Nucleus accumbens (tissue), 56 donors: ENCODE results near the gene SLC41A1.
A peak's percentile ranks its signal among the peaks of the same experiment; 100 is the strongest.
"Not testable (repeated sequence)": the region's sequence is repeated elsewhere in the genome, so short reads cannot be mapped to it uniquely, and the experiment has no call there.

Experiments used
- DNase-seq, 56 donors: peaks; one replicate each; lab custom pipeline; 2025; lab: John Stamatoyannopoulos, UW

SLC41A1 gene

GRCh38 chr1:205812878-205813754 lies at the start of gene SLC41A1:
Gene SLC41A1 (minus strand): TSS chr1:205813198. CDS start chr1:205810441, 2,757 bp downstream.
- DNase-seq = peak; percentile 71 to 98 (median 95)

GRCh38 chr1:205861540-205861939 lies 48.5 kb upstream of the SLC41A1 start:
- DNase-seq = no peak

- DNase-seq = no peak
Measured at GRCh38 chr1:205858141-205858961, 45.4 kb upstream of the SLC41A1 start.

- DNase-seq = not testable (repeated sequence)
Measured at GRCh38 chr1:205857501-205857900, 44.5 kb upstream of the SLC41A1 start.

GRCh38 chr1:205856433-205856832 lies 43.4 kb upstream of the SLC41A1 start:
- DNase-seq = no peak

- no peak for DNase-seq
Measured at GRCh38 chr1:205852969-205853368, 40.0 kb upstream of the SLC41A1 start.

- no peak for DNase-seq
Measured at GRCh38 chr1:205851993-205852392, 39.0 kb upstream of the SLC41A1 start.

GRCh38 chr1:205849619-205850355 lies 36.8 kb upstream of the SLC41A1 start, which contains the start of gene PM20D1:
Gene PM20D1 (minus strand): TSS chr1:205850132. CDS start chr1:205850072, 60 bp downstream.
- peak in 40 of 56 donors; percentile 3 to 86 (median 45) for DNase-seq

GRCh38 chr1:205843036-205843859 lies 30.2 kb upstream of the SLC41A1 start:
- DNase-seq = no peak

- DNase-seq = no peak
Measured at GRCh38 chr1:205842229-205842628, 29.2 kb upstream of the SLC41A1 start.

- no peak for DNase-seq
Measured at GRCh38 chr1:205840146-205840923, 27.3 kb upstream of the SLC41A1 start.

- no peak for DNase-seq
Measured at GRCh38 chr1:205837382-205837970, 24.5 kb upstream of the SLC41A1 start.

- no peak for DNase-seq
Measured at GRCh38 chr1:205834751-205835150, 21.8 kb upstream of the SLC41A1 start.

GRCh38 chr1:205832326-205832751 lies 19.3 kb upstream of the SLC41A1 start:
- DNase-seq = no peak

GRCh38 chr1:205827623-205828022 lies 14.6 kb upstream of the SLC41A1 start:
- DNase-seq = no peak

- DNase-seq = no peak
Measured at GRCh38 chr1:205826995-205827394, 14.0 kb upstream of the SLC41A1 start.

GRCh38 chr1:205826016-205826806 lies 13.2 kb upstream of the SLC41A1 start:
- no peak for DNase-seq

GRCh38 chr1:205824180-205824579 lies 11.2 kb upstream of the SLC41A1 start:
- DNase-seq = no peak
